ENCODE measurements around the gene CCDC126.

CCDC126 gene

GRCh38 chr7:23597094-23598091 is at the start of gene CCDC126:
Gene CCDC126, plus strand, starts transcription at chr7:23597382. Its CDS starts 13,934 bp downstream, at chr7:23611316.
- ATAC-seq, result peak; percentile 98
- peak; percentile 70; the same call in 1 of the 2 replicates for TF ChIP-seq ZFP3 (CRISPR knock-in tag; IDR thresholded peaks at IDR 0.05)
- no peak for TF ChIP-seq TSHZ2 (CRISPR knock-in tag; IDR thresholded peaks at IDR 0.05)
- peak; percentile 51; the same call in 1 of the 2 replicates for TF ChIP-seq SNAI2 (CRISPR knock-in tag; IDR thresholded peaks at IDR 0.05)
- TF ChIP-seq CSDC2 (CRISPR knock-in tag; IDR thresholded peaks at IDR 0.05), result no peak
- no peak for TF ChIP-seq GLIS3 (CRISPR knock-in tag; IDR thresholded peaks at IDR 0.05)
- TF ChIP-seq ZNF70 (CRISPR knock-in tag; IDR thresholded peaks at IDR 0.05), result no peak

GRCh38 chr7:23547662-23548061 is 49.5 kb upstream of the CCDC126 start:
- ATAC-seq, result no peak
- TF ChIP-seq ZFP3 (CRISPR knock-in tag; IDR thresholded peaks at IDR 0.05), result no peak
- no peak for TF ChIP-seq ISL1 (CRISPR knock-in tag; IDR thresholded peaks at IDR 0.05)
- no peak for TF ChIP-seq PATZ1 (CRISPR knock-in tag; IDR thresholded peaks at IDR 0.05; ENCODE audit: borderline replicate concordance)
- no peak for TF ChIP-seq ZNF70 (CRISPR knock-in tag; IDR thresholded peaks at IDR 0.05)
- TF ChIP-seq ZC3H10 (CRISPR knock-in tag; IDR thresholded peaks at IDR 0.05), result no peak
- TF ChIP-seq BACH2 (CRISPR knock-in tag; IDR thresholded peaks at IDR 0.05; ENCODE audit: borderline replicate concordance), result no peak
- no peak for TF ChIP-seq GLIS3 (CRISPR knock-in tag; IDR thresholded peaks at IDR 0.05)
- no peak for TF ChIP-seq ESRRG (CRISPR knock-in tag; IDR thresholded peaks at IDR 0.05)
- TF ChIP-seq TCF4 (CRISPR knock-in tag; IDR thresholded peaks at IDR 0.05; ENCODE audit: borderline replicate concordance), result no peak
- no peak for TF ChIP-seq ZNF8 (CRISPR knock-in tag; IDR thresholded peaks at IDR 0.05)

- no peak for TF ChIP-seq CSRNP3 (CRISPR knock-in tag; IDR thresholded peaks at IDR 0.05)
- no peak for TF ChIP-seq CREB5 (CRISPR knock-in tag; IDR thresholded peaks at IDR 0.05; ENCODE audit: low read depth)
- no peak for TF ChIP-seq OSR1 (CRISPR knock-in tag; IDR thresholded peaks at IDR 0.05)
- TF ChIP-seq ZFP30 (CRISPR knock-in tag; IDR thresholded peaks at IDR 0.05), result no peak
- TF ChIP-seq ESRRG (CRISPR knock-in tag; IDR thresholded peaks at IDR 0.05), result no peak
- TF ChIP-seq ZFP3 (CRISPR knock-in tag; IDR thresholded peaks at IDR 0.05), result no peak
- TF ChIP-seq TSHZ2 (CRISPR knock-in tag; IDR thresholded peaks at IDR 0.05), result no peak
- TF ChIP-seq PPARA (CRISPR knock-in tag; IDR thresholded peaks at IDR 0.05; ENCODE audit: borderline replicate concordance), result no peak
- no peak for TF ChIP-seq ISL1 (CRISPR knock-in tag; IDR thresholded peaks at IDR 0.05)
- TF ChIP-seq POU6F1 (CRISPR knock-in tag; IDR thresholded peaks at IDR 0.05; ENCODE audit: borderline replicate concordance, low read depth), result no peak
- no peak for TF ChIP-seq GLIS3 (CRISPR knock-in tag; IDR thresholded peaks at IDR 0.05)
- no peak for TF ChIP-seq BACH2 (CRISPR knock-in tag; IDR thresholded peaks at IDR 0.05; ENCODE audit: borderline replicate concordance)
- TF ChIP-seq SNAI2 (CRISPR knock-in tag; IDR thresholded peaks at IDR 0.05), result no peak
- no peak for ATAC-seq
Observed at GRCh38 chr7:23558303-23558702, 38.9 kb upstream of the CCDC126 start.
